Measurements from ENCODE around the gene RALBP1.

The RALBP1 gene

GRCh38 chr18:9508446-9509025, 33.2 kb downstream of the RALBP1 start:
- ATAC-seq: no peak
- no peak overlapping the region for H3K27ac Mint-ChIP-seq
- no peak overlapping the region for H3K4me3 Mint-ChIP-seq
- no peaks in the 10 kb centered on the region for H3K27me3 Mint-ChIP-seq
- no peaks in the 10 kb centered on the region for H3K9me3 Mint-ChIP-seq
- peaks cover 1% of the 10 kb centered on the region for H3K36me3 Mint-ChIP-seq (ENCODE audit: low read depth)
- DNase-seq: no peak
- peaks cover 28% of the 10 kb centered on the region for H3K4me1 Mint-ChIP-seq

DNA sequence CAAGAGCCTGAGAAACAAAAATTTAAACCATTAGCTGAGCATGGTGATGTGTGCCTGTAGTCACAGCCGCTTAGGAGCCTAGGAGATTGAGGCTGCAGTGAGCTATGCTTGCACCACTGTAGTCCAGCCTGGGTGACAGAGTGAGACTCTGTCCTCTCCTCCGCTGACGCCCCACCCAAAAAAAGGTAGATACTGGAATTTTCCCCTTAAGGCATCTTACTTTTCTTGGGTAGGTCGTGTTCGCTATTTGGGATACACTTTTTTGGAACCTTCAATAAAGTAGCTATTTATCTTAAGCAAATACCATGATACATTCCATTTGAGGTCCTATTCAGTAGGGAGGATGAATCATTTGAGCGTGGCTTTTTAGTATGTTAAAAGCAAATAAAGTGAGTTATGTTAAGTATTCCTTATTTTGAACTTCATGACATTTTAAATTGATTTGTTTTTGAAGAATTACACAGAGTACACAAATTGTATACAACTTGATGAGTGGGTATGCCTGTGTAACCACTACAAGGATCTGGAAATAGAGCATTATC, 38.7 kb downstream of the RALBP1 start:
- Mint-ChIP-seq H3K4me3 (no peak overlapping the region), H3K4me1 (no peaks in the 10 kb centered on the region), H3K9me3 (no peaks in the 10 kb centered on the region), H3K36me3 (ENCODE audit: low read depth) (no peaks in the 10 kb centered on the region), H3K27ac (no peak overlapping the region), H3K27me3 (no peaks in the 10 kb centered on the region)
- DNase-seq (no peak), ATAC-seq (no peak)

DNA sequence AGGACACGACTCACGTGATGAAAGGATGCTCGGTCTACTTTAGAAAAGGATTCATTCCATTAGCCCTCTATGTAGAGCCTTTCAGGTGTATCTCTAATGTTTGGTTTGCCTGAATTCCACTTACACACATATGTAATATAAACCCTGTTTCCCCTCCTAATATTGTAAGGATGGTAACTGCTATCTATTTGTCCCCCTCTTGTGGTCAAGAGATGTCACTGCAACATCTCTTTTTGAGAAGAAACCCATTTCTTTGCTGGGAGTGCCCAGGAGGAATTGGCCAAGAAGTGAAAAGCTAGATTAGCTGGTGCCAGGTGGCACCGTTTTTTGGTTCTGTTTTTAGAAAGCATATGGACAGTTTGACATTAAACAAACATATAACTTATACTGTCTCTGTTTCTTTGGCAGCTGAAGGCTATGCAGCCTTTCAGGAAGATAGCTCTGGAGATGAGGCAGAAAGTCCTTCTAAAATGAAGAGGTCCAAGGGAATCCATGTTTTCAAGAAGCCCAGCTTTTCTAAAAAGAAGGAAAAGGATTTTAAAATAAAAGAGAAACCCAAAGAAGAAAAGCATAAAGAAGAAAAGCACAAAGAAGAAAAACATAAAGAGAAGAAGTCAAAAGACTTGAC, 41.2 kb downstream of the RALBP1 start:
- no peaks in the 10 kb centered on the region for H3K4me1 Mint-ChIP-seq
- H3K4me3 Mint-ChIP-seq: no peak overlapping the region
- H3K27me3 Mint-ChIP-seq: no peaks in the 10 kb centered on the region
- H3K36me3 Mint-ChIP-seq (ENCODE audit: low read depth): peaks cover 1% of the 10 kb centered on the region
- no peak overlapping the region for H3K27ac Mint-ChIP-seq
- no peaks in the 10 kb centered on the region for H3K9me3 Mint-ChIP-seq
- no peak for DNase-seq
- ATAC-seq: peak; percentile 33

GRCh38 chr18:9517869-9518268, 42.6 kb downstream of the RALBP1 start:
- no peak overlapping the region for H3K27ac Mint-ChIP-seq
- H3K4me1 Mint-ChIP-seq: no peaks in the 10 kb centered on the region
- H3K36me3 Mint-ChIP-seq (ENCODE audit: low read depth): peaks cover 1% of the 10 kb centered on the region
- no peak for DNase-seq
- no peaks in the 10 kb centered on the region for H3K27me3 Mint-ChIP-seq
- no peak overlapping the region for H3K4me3 Mint-ChIP-seq
- no peak for ATAC-seq
- H3K9me3 Mint-ChIP-seq: no peaks in the 10 kb centered on the region

GRCh38 chr18:9519399-9519798, 44.1 kb downstream of the RALBP1 start:
- ATAC-seq (no peak), DNase-seq (no peak)
- peaks cover 7% of the 10 kb centered on the region for H3K36me3 Mint-ChIP-seq (ENCODE audit: low read depth)
- H3K27me3 Mint-ChIP-seq: no peaks in the 10 kb centered on the region
- no peak overlapping the region for H3K27ac Mint-ChIP-seq
- no peak overlapping the region for H3K4me3 Mint-ChIP-seq
- H3K4me1 Mint-ChIP-seq: no peaks in the 10 kb centered on the region
- no peaks in the 10 kb centered on the region for H3K9me3 Mint-ChIP-seq

GRCh38 chr18:9520666-9521065, 45.4 kb downstream of the RALBP1 start:
- Mint-ChIP-seq H3K27me3 (no peaks in the 10 kb centered on the region), H3K4me1 (no peaks in the 10 kb centered on the region), H3K4me3 (no peak overlapping the region), H3K36me3 (ENCODE audit: low read depth) (peaks cover 14% of the 10 kb centered on the region), H3K9me3 (no peaks in the 10 kb centered on the region), H3K27ac (no peak overlapping the region)
- no peak for ATAC-seq
- no peak for DNase-seq

GRCh38 chr18:9521770-9522169, 46.5 kb downstream of the RALBP1 start:
- no peaks in the 10 kb centered on the region for H3K4me1 Mint-ChIP-seq
- DNase-seq (no peak), ATAC-seq (no peak)
- H3K9me3 Mint-ChIP-seq: no peaks in the 10 kb centered on the region
- no peak overlapping the region for H3K27ac Mint-ChIP-seq
- peaks cover 14% of the 10 kb centered on the region for H3K36me3 Mint-ChIP-seq (ENCODE audit: low read depth)
- H3K4me3 Mint-ChIP-seq: no peak overlapping the region
- H3K27me3 Mint-ChIP-seq: no peaks in the 10 kb centered on the region

DNA sequence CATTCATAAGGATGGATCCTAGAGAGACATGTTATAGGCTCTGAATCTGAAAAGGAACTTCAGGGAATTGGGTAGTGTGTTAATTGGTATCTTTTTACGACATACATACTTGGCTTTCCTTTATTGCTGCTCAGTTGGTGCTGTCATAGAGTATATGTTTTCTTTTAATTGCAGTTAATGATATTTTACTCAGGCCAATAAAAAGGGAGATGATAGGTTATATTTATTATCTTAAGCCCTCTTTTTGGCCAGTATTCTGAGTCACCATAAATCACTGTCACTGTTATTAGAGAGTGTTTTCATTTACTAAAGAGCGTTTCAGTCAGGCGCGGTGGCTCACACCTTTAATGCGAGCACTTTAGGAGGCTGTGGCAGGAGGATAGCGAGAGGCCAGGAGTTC, 47.6 kb downstream of the RALBP1 start:
- no peaks in the 10 kb centered on the region for H3K4me1 Mint-ChIP-seq
- no peaks in the 10 kb centered on the region for H3K9me3 Mint-ChIP-seq
- H3K36me3 Mint-ChIP-seq (ENCODE audit: low read depth): peaks cover 22% of the 10 kb centered on the region
- ATAC-seq: no peak
- H3K27me3 Mint-ChIP-seq: no peaks in the 10 kb centered on the region
- no peak for DNase-seq
- H3K4me3 Mint-ChIP-seq: no peak overlapping the region
- no peak overlapping the region for H3K27ac Mint-ChIP-seq

GRCh38 chr18:9526458-9526857, 51.1 kb downstream of the RALBP1 start:
- H3K4me3 Mint-ChIP-seq: no peak overlapping the region
- no peaks in the 10 kb centered on the region for H3K9me3 Mint-ChIP-seq
- no peaks in the 10 kb centered on the region for H3K27me3 Mint-ChIP-seq
- H3K27ac Mint-ChIP-seq: no peak overlapping the region
- DNase-seq: no peak
- H3K36me3 Mint-ChIP-seq (ENCODE audit: low read depth): peaks cover 32% of the 10 kb centered on the region
- H3K4me1 Mint-ChIP-seq: no peaks in the 10 kb centered on the region
- no peak for ATAC-seq

- no peaks in the 10 kb centered on the region for H3K9me3 Mint-ChIP-seq
- no peak for ATAC-seq
- H3K4me1 Mint-ChIP-seq: no peaks in the 10 kb centered on the region
- no peak for DNase-seq
- H3K4me3 Mint-ChIP-seq: no peak overlapping the region
- no peaks in the 10 kb centered on the region for H3K27me3 Mint-ChIP-seq
- H3K36me3 Mint-ChIP-seq (ENCODE audit: low read depth): peaks cover 31% of the 10 kb centered on the region
- no peak overlapping the region for H3K27ac Mint-ChIP-seq
These were observed 55.1 kb downstream of the RALBP1 start for GRCh38 chr18:9530226-9531009.

DNA sequence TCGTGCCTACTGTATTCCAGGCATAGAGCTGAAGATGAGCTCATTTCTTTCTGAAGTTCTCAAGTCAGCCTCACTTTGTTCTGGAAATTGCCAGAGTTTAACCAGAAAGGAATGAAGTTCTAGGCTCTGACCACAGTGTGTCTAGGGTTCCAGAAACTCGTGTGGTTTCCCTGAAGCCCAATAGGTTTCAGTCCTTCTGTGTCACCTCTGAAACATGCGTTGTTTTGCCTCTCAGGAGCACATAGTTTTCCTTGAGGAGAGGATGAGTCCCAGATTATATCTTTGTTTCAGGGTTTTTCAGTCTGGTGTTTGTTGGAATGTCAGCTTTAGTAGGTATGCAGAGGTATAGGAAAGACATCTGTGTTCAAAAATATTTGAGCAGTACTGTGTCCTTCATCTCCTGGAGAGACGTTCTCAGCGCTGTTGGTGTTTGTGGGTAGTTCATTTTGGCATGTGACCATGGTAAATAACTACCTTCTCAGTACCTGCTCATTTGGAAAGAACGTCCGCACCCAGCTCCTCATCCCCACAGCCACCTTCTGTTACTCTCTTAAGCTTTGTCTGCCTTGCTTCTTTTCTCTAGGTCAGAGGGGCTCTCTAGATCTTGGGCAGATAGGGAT, 56.6 kb downstream of the RALBP1 start:
- no peak overlapping the region for H3K27ac Mint-ChIP-seq
- H3K36me3 Mint-ChIP-seq (ENCODE audit: low read depth): peaks cover 38% of the 10 kb centered on the region

DNA sequence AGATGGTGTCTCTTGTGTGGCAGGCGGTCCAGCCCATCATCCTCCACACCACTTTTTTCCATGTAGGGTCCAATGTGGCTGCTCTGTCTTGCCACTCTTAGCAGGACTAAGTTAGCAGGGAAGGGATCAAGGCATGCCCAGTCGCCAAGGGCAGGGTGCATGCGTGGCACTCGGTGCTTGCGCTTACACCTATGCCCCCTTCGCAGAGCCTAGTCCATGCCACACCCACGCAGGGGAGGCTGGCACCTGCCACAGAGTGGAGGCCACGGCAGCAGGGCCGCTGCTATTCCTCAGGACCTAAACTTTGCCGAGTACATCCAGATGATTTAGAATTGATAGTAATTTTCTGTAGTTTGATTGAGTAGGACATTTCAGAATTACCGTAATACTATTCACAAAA, 59.5 kb downstream of the RALBP1 start:
- ATAC-seq: no peak
- H3K27me3 Mint-ChIP-seq: no peaks in the 10 kb centered on the region
- H3K36me3 Mint-ChIP-seq (ENCODE audit: low read depth): peaks cover 22% of the 10 kb centered on the region
- no peaks in the 10 kb centered on the region for H3K9me3 Mint-ChIP-seq
- DNase-seq: no peak
- no peak overlapping the region for H3K4me3 Mint-ChIP-seq
- no peaks in the 10 kb centered on the region for H3K4me1 Mint-ChIP-seq
- H3K27ac Mint-ChIP-seq: no peak overlapping the region

More for the DNA sequence above, 56.6 kb downstream of the RALBP1 start:
- ATAC-seq (no peak), DNase-seq (no peak)
- Mint-ChIP-seq H3K27me3 (no peaks in the 10 kb centered on the region), H3K4me1 (no peaks in the 10 kb centered on the region), H3K4me3 (no peak overlapping the region), H3K9me3 (no peaks in the 10 kb centered on the region)

DNA sequence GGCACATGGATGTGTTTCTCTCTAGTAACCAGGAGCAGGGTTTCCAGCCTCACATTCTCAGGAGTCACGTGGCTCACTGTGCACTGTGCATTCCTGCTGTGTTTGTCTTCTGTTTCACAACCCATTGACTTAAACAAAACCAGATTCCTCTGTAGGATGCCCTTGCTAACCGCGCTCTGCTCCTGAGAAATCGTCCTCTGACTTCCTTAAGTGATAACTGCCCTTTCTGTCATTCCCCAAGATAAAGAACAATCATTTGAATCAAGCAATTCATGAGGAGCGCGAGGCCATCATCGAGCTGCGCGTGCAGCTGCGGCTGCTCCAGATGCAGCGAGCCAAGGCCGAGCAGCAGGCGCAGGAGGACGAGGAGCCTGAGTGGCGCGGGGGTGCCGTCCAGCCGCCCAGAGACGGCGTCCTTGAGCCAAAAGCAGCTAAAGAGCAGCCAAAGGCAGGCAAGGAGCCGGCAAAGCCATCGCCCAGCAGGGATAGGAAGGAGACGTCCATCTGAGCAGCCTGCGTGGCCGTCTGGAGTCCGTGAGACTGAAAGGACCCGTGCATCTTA, 60.2 kb downstream of the RALBP1 start:
- H3K36me3 Mint-ChIP-seq (ENCODE audit: low read depth): peaks cover 20% of the 10 kb centered on the region

DNA sequence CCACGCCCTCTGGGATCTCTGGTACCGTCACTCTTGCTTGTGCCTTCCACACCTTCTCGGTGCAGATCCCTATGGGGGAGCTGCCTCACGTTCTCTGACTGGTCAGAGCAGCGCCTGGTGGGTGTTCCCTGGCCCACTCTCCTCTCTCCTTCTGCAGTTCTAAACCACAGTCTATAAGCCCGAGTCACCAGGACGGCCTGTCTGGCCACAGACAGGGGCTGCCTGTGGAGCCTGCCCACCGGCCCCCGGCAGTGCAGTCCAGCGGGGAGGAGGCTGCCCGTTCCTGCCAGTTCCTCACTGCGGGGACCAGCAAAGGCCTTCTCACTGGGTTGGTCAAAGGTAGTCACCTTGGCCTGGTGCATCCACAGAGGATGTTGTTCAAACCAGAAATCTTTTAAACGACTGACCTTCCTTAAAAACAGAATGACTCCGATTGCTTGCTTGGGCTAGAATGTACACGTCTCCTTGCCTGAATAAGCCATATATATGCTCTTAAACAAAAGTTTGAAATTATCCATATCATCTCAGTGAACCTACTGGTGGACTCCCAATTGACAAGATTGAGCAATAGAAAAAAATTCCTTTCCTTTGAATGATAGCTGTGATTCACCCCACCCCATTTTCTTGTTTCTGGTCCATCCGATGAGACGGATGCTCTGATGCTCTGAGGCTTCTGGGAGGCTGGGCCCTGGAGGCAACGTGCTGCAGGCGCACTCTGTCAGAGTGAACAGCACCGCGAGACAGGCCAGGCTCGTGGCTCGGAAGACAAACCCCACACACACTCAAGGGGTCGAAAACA, 61.2 kb downstream of the RALBP1 start:
- no peaks in the 10 kb centered on the region for H3K27me3 Mint-ChIP-seq
- H3K9me3 Mint-ChIP-seq: no peaks in the 10 kb centered on the region
- H3K27ac Mint-ChIP-seq: no peak overlapping the region
- ATAC-seq (no peak), DNase-seq (no peak)
- H3K36me3 Mint-ChIP-seq (ENCODE audit: low read depth): peaks cover 19% of the 10 kb centered on the region
- no peaks in the 10 kb centered on the region for H3K4me1 Mint-ChIP-seq
- no peak overlapping the region for H3K4me3 Mint-ChIP-seq

More for the DNA sequence above, 60.2 kb downstream of the RALBP1 start:
- Mint-ChIP-seq H3K27me3 (no peaks in the 10 kb centered on the region), H3K9me3 (no peaks in the 10 kb centered on the region), H3K4me3 (no peak overlapping the region), H3K4me1 (no peaks in the 10 kb centered on the region), H3K27ac (no peak overlapping the region)
- DNase-seq: no peak
- ATAC-seq: no peak
